ENCODE data around the gene ALPL.
"Not testable (repeated sequence)": the region's sequence is repeated elsewhere in the genome, so short reads cannot be mapped to it uniquely, and the experiment has no call there.

Gene ALPL

GRCh38 chr1:21509351-21510112 is at the start of gene ALPL:
TSS of gene ALPL (plus strand) at chr1:21509423. CDS start at chr1:21554082, 44,659 bp downstream.
- no peak for DNase-seq

GRCh38 chr1:21465127-21465526 is 44.1 kb upstream of the ALPL start:
- DNase-seq: not testable (repeated sequence)

GRCh38 chr1:21467946-21468345 is 41.3 kb upstream of the ALPL start:
- not testable (repeated sequence) for DNase-seq

GRCh38 chr1:21468599-21468998 is 40.6 kb upstream of the ALPL start:
- DNase-seq: no peak

- no peak for DNase-seq
Observed at GRCh38 chr1:21469581-21469980, 39.6 kb upstream of the ALPL start.

GRCh38 chr1:21472861-21473260 is 36.4 kb upstream of the ALPL start:
- no peak for DNase-seq

- no peak for DNase-seq
Observed at GRCh38 chr1:21478356-21478755, 30.9 kb upstream of the ALPL start.

- DNase-seq: not testable (repeated sequence)
Observed at GRCh38 chr1:21483881-21484280, 25.3 kb upstream of the ALPL start.

- no peak for DNase-seq
Observed at GRCh38 chr1:21489146-21489545, 20.1 kb upstream of the ALPL start.

- DNase-seq: no peak
Observed at GRCh38 chr1:21490774-21491487, 18.3 kb upstream of the ALPL start.

GRCh38 chr1:21491488-21492355 is 17.5 kb upstream of the ALPL start:
- DNase-seq: no peak

- DNase-seq: no peak
Observed at GRCh38 chr1:21492356-21492625, 16.9 kb upstream of the ALPL start.

- DNase-seq: no peak
Observed at GRCh38 chr1:21494196-21494595, 15.0 kb upstream of the ALPL start.

- no peak for DNase-seq
Observed at GRCh38 chr1:21495225-21495820, 13.9 kb upstream of the ALPL start.

- DNase-seq: no peak
Observed at GRCh38 chr1:21496063-21496462, 13.2 kb upstream of the ALPL start.

- DNase-seq: no peak
Observed at GRCh38 chr1:21496886-21497285, 12.3 kb upstream of the ALPL start.

GRCh38 chr1:21497466-21498061 is 11.7 kb upstream of the ALPL start:
- no peak for DNase-seq

GRCh38 chr1:21499283-21499950 is 9.8 kb upstream of the ALPL start:
- no peak for DNase-seq

GRCh38 chr1:21503706-21504377 is 5.4 kb upstream of the ALPL start:
- no peak for DNase-seq

GRCh38 chr1:21506804-21507203 is 2.4 kb upstream of the ALPL start:
- no peak for DNase-seq

GRCh38 chr1:21507511-21508270 is 1.5 kb upstream of the ALPL start:
- no peak for DNase-seq

Data from CD4-positive, alpha-beta T cell treated with Interleukin-17A for 1 hour (primary cell).